Thyroid gland (tissue), 4 donors: Measurements from ENCODE around the gene UBE4B.

Source experiments
- CTCF ChIP-seq, 6 experiments: fragments of 200-600 bp in 3 of 6; fragments of 450-650 bp in 3 of 6; sonication (generic) in 3 of 6; IDR thresholded peaks; one replicate each; pipeline ENCODE4 v1.5.1; 2016 to 2019; ENCODE audit warnings: antibody characterized with exemption in 6 of 6, mild to moderate bottlenecking in 2 of 6, inconsistent platforms in 1 of 6, moderate library complexity in 1 of 6
- POLR2A ChIP-seq, 2 donors: fragments of 450-650 bp; IDR thresholded peaks; one replicate each; pipeline ENCODE4 v1.6.1; 2017; ENCODE audit warnings: antibody characterized with exemption in 2 of 2, mild to moderate bottlenecking in 2 of 2, moderate library complexity in 1 of 2

GRCh38 chr1:10210841-10211804 is 178.4 kb downstream of the UBE4B start:
- TF ChIP-seq CTCF (IDR thresholded peaks at IDR 0.05) (no peak), POLR2A (IDR thresholded peaks at IDR 0.05) (peak in 1 of 2 donors; percentile 82)
